Smooth muscle cell (in vitro differentiated cells): ENCODE measurements around the gene PNPLA7. TPM values are rescaled to one million over a fixed set of nuclear protein-coding genes. Genes with fewer than 3 reads are reported as not detected.
"Not testable (repeated sequence)": the region's sequence is repeated elsewhere in the genome, so short reads cannot be mapped to it uniquely, and the experiment has no call there.

Experiments used
- DNase-seq: peaks from one replicate; lab custom pipeline; 2025; ENCODE audit not compliant: unreplicated experiment; lab: John Stamatoyannopoulos, UW
- H2AFZ ChIP-seq: fragments of 200-600 bp; sonication (generic); 2 replicates; pipeline ENCODE4 v1.6.0; 2016; ENCODE audit warnings: antibody characterized with exemption, low read depth, mild to moderate bottlenecking
- H3F3A ChIP-seq: fragments of 200-600 bp; sonication (generic); 2 replicates; pipeline ENCODE4 v1.6.0; 2017; ENCODE audit warnings: antibody characterized with exemption, low read depth
- H3K27ac ChIP-seq: fragments of 200-600 bp; sonication (generic); 2 replicates; pipeline ENCODE4 v1.5.1; 2016; ENCODE audit warnings: low read depth, mild to moderate bottlenecking
- H3K27me3 ChIP-seq: fragments of 200-600 bp; sonication (generic); 2 replicates; pipeline ENCODE4 v1.6.1; 2016; ENCODE audit warnings: low read depth, mild to moderate bottlenecking
- H3K36me3 ChIP-seq: fragments of 200-600 bp; sonication (generic); 2 replicates; pipeline ENCODE4 v1.5.1; 2016; ENCODE audit warnings: low read depth
- H3K4me1 ChIP-seq: fragments of 200-600 bp; sonication (generic); 2 replicates; pipeline ENCODE4 v1.5.1; 2016; ENCODE audit warnings: low read depth
- H3K4me2 ChIP-seq: fragments of 200-600 bp; sonication (generic); 2 replicates; pipeline ENCODE4 v1.6.0; 2016; ENCODE audit warnings: mild to moderate bottlenecking
- H3K4me3 ChIP-seq: fragments of 200-600 bp; sonication (generic); 2 replicates; pipeline ENCODE4 v1.5.1; 2016; ENCODE audit warnings: mild to moderate bottlenecking
- H3K79me2 ChIP-seq: fragments of 200-600 bp; sonication (generic); 2 replicates; pipeline ENCODE4 v1.6.0; 2016; ENCODE audit warnings: low read depth, mild to moderate bottlenecking
- H3K9ac ChIP-seq: fragments of 200-600 bp; sonication (generic); 2 replicates; pipeline ENCODE4 v1.6.0; 2016; ENCODE audit warnings: low read depth
- H3K9me3 ChIP-seq: fragments of 200-600 bp; sonication (generic); replicated peaks from 2 replicates; pipeline ENCODE4 v1.5.1; 2016; ENCODE audit warnings: low read depth
- H4K20me1 ChIP-seq: fragments of 200-600 bp; sonication (generic); 2 replicates; pipeline ENCODE4 v1.6.0; 2016; ENCODE audit warnings: low read depth
- WGBS: methylation state at CpG from one replicate; pipeline ENCODE4 v1.1.7; 2016; ENCODE audit warnings: low lambda C conversion rate; 5-methylcytosine and 5-hydroxymethylcytosine counted together
- microRNA-seq: library from miRNA; unstranded; fragments of <30 nt; microRNA quantifications from one replicate; pipeline ENCODE4, GENCODE V29; 2016; ENCODE audit warnings: borderline number of aligned reads
- polyA plus RNA-seq: library from polyadenylated mRNA; unstranded; fragments of >200 nt; fragmentation: Nextera tagmentation; extraction: Ambion mirVana; gene quantifications from 2 replicates; pipeline ENCODE4 v1.2.1, GENCODE V29; 2016
- total RNA-seq: library from RNA; depleted of rRNA; stranded (reverse); fragments of >200 nt; gene quantifications from 2 replicates; pipeline ENCODE4 v1.2.3, GENCODE V29; 2014
- TF ChIP-seq, protein P1 (sequence below): fragments of 200-600 bp; sonication (generic); IDR thresholded peaks from 2 replicates; pipeline ENCODE4 v1.5.1; 2017; ENCODE audit warnings: borderline replicate concordance, mild to moderate bottlenecking, antibody characterized with exemption; ENCODE audit not compliant: insufficient read depth, poor library complexity, severe bottlenecking

PNPLA7 gene
- total and polyA plus RNA-seq, 2 experiments from 2014 or later, result 0.46 to 0.67 TPM

DNA sequence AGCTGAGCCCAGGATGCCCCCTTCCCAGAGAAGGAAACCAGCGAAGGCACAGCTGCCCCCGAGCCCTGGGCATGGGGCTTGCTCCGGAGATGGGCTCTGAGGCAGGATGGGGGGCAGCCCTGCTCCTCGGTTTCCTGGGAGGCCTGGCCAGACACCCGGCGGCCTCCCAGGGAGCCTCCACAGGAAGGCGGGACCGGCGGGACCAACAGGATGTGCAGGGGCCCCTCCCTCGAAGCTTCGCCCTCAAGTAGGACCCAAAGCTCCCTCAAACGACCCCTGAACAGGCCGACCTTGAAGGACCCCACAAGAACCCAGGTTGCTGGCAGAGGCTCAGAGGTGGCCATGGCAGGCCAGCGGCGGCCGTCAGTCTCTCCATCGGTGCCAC is 138.9 kb downstream of the PNPLA7 start:
- no peaks in the 10 kb centered on the region for H3K9me3 ChIP-seq
- no peak overlapping the region for H2AFZ ChIP-seq
- no peaks in the 10 kb centered on the region for H3K27me3 ChIP-seq
- H4K20me1 ChIP-seq, result peaks cover 69% of the 10 kb centered on the region
- no peaks in the 10 kb centered on the region for H3K36me3 ChIP-seq
- DNase-seq, result no peak
- H3K79me2 ChIP-seq, result no peaks in the 10 kb centered on the region
- 91% methylated on average over 13 of the region's 17 CpGs for WGBS
- H3K4me1 ChIP-seq, result no peaks in the 10 kb centered on the region
- H3K9ac ChIP-seq, result no peak overlapping the region
- no peaks in the 10 kb centered on the region for H3F3A ChIP-seq
- no peak overlapping the region for H3K4me3 ChIP-seq
- H3K4me2 ChIP-seq, result no peak overlapping the region
- no peak overlapping the region for H3K27ac ChIP-seq
- TF ChIP-seq, protein P1, sequence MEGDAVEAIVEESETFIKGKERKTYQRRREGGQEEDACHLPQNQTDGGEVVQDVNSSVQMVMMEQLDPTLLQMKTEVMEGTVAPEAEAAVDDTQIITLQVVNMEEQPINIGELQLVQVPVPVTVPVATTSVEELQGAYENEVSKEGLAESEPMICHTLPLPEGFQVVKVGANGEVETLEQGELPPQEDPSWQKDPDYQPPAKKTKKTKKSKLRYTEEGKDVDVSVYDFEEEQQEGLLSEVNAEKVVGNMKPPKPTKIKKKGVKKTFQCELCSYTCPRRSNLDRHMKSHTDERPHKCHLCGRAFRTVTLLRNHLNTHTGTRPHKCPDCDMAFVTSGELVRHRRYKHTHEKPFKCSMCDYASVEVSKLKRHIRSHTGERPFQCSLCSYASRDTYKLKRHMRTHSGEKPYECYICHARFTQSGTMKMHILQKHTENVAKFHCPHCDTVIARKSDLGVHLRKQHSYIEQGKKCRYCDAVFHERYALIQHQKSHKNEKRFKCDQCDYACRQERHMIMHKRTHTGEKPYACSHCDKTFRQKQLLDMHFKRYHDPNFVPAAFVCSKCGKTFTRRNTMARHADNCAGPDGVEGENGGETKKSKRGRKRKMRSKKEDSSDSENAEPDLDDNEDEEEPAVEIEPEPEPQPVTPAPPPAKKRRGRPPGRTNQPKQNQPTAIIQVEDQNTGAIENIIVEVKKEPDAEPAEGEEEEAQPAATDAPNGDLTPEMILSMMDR, result no peak

DNA sequence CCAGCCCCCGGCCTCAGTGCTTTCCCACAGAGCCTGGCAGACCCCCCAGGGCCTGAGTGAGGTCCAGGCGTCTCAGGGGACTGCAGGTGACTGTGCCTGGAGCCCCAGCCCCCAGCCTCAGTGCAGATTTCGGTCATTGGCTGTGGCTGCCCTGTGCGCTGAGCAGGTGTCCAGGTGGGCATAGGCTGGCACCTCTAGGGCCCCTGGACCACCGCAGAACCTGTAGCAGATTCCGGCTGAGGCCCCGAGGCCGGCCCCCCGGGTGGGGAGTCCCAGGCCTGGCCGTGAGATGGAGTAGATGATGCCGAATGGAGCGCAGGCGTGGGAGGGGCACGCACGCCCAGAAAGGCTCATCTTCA is 139.3 kb downstream of the PNPLA7 start:
- TF ChIP-seq, protein P1, result no peak
- Histone ChIP-seq H3K4me1 (no peaks in the 10 kb centered on the region), H3K9ac (no peak overlapping the region), H3F3A (no peaks in the 10 kb centered on the region), H3K9me3 (no peaks in the 10 kb centered on the region), H3K36me3 (no peaks in the 10 kb centered on the region), H4K20me1 (peaks cover 72% of the 10 kb centered on the region), H3K4me2 (no peak overlapping the region), H3K27ac (no peak overlapping the region), H3K79me2 (no peaks in the 10 kb centered on the region), H3K4me3 (no peak overlapping the region), H2AFZ (no peak overlapping the region), H3K27me3 (no peaks in the 10 kb centered on the region)
- 96% methylated on average over 14 of the region's 15 CpGs for WGBS
- DNase-seq, result no peak

DNA sequence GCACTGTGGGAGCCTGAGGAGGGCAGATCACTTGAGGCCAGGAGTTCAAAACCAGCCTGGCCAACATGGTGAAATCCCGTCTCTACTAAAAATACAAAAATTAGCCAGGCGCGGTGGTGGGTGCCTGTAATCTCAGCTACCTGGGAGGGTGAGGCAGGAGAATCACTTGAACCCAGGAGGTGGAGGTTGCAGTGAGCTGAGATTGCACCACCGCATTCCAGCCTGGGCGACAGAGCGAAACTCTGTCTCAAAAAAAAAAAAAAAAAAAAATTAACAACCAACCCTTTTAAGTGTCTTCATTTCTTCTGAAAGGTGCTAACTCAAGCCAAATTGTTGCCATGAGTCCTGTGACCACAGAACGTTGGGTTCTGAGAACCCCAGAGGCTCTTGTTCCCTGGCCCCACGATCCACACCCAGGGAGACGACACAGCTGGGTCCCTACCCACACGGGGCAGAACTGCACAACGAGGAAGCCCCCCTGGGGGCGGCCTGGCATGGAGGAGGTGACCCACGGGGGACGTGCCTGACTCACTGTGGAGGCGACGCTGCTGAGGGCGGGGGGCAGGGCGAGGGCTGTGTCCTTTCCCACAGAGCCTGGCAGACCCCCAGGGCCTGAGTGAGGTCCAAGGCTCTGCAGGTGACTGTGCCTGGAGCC is 139.8 kb downstream of the PNPLA7 start:
- not testable (repeated sequence) for H3K79me2 ChIP-seq, H2AFZ ChIP-seq, H3K27me3 ChIP-seq, DNase-seq, H3K9me3 ChIP-seq, H3K4me1 ChIP-seq, H3K4me2 ChIP-seq, H3K4me3 ChIP-seq, H3F3A ChIP-seq, H3K36me3 ChIP-seq, H3K9ac ChIP-seq, H3K27ac ChIP-seq
- WGBS, result 88% methylated on average over 18 of the region's 18 CpGs
- peaks cover 78% of the 10 kb centered on the region for H4K20me1 ChIP-seq

Small RNA genes lying within 50 kb of the gene (microRNA-seq; reads per million reads assigned to microRNA genes)
- gene MIR7114, result 7.0 reads per million, percentile 5 among the genes with 10 or more reads in this experiment

Other genes with a start within 250 kb of the PNPLA7 start
- 2.0 and 3.7 TPM in 2 replicates for gene NRARP, start 248.1 kb downstream of the PNPLA7 start, total RNA-seq
- 1.7 and 3.0 TPM in 2 replicates for gene NRARP, start 248.1 kb downstream of the PNPLA7 start, polyA plus RNA-seq
- 3.1 and 10.4 TPM in 2 replicates for gene EXD3, start 127.2 kb downstream of the PNPLA7 start, total RNA-seq
- gene EXD3, start 127.2 kb downstream of the PNPLA7 start, polyA plus RNA-seq, result 12.5 and 15.7 TPM in 2 replicates
- 0.09 and 0.90 TPM in 2 replicates for gene NOXA1, start 127.0 kb downstream of the PNPLA7 start, total RNA-seq
- gene NOXA1, start 127.0 kb downstream of the PNPLA7 start, polyA plus RNA-seq, result 0.81 and 3.8 TPM in 2 replicates
- gene ENTPD8, start 109.0 kb downstream of the PNPLA7 start, total RNA-seq, result not detected in 2 replicates
- gene ENTPD8, start 109.0 kb downstream of the PNPLA7 start, polyA plus RNA-seq, result not detected in 2 replicates
- 25.2 and 30.9 TPM in 2 replicates for gene NSMF, start 91.1 kb downstream of the PNPLA7 start, total RNA-seq
- gene NSMF, start 91.1 kb downstream of the PNPLA7 start, polyA plus RNA-seq, result 48.5 and 55.9 TPM in 2 replicates
- 33.5 and 42.9 TPM in 2 replicates for gene MRPL41, start 1.5 kb upstream of the PNPLA7 start, total RNA-seq
- 83.2 and 85.7 TPM in 2 replicates for gene MRPL41, start 1.5 kb upstream of the PNPLA7 start, polyA plus RNA-seq
- gene DPH7, start 28.5 kb upstream of the PNPLA7 start, total RNA-seq, result 14.1 and 18.2 TPM in 2 replicates
- 21.8 and 29.0 TPM in 2 replicates for gene DPH7, start 28.5 kb upstream of the PNPLA7 start, polyA plus RNA-seq
- gene ZMYND19, start 40.1 kb upstream of the PNPLA7 start, total RNA-seq, result 13.5 and 16.6 TPM in 2 replicates
- gene ZMYND19, start 40.1 kb upstream of the PNPLA7 start, polyA plus RNA-seq, result 37.8 and 41.8 TPM in 2 replicates
- gene ARRDC1, start 55.3 kb upstream of the PNPLA7 start, total RNA-seq, result 10.0 and 18.7 TPM in 2 replicates
- gene ARRDC1, start 55.3 kb upstream of the PNPLA7 start, polyA plus RNA-seq, result 16.7 and 36.3 TPM in 2 replicates
- 23.1 and 25.6 TPM in 2 replicates for gene EHMT1, start 68.6 kb upstream of the PNPLA7 start, total RNA-seq
- 34.1 and 56.6 TPM in 2 replicates for gene EHMT1, start 68.6 kb upstream of the PNPLA7 start, polyA plus RNA-seq